ENCODE results near the gene TARBP1. TPM values are rescaled to one million over a fixed set of nuclear protein-coding genes. Genes with fewer than 3 reads are reported as not detected.

TARBP1 gene
- total RNA-seq, 1 donor from 2014 or later: 32.4 TPM

- Mint-ChIP-seq H3K36me3 (ENCODE audit: unreplicated experiment) (peaks cover under 1% of the 10 kb centered on the region), H3K27me3 (ENCODE audit: unreplicated experiment) (peaks cover 2% of the 10 kb centered on the region), H3K4me3 (ENCODE audit: unreplicated experiment) (no peak overlapping the region), H3K4me1 (ENCODE audit: low read depth, unreplicated experiment) (no peaks in the 10 kb centered on the region), H3K27ac (ENCODE audit: unreplicated experiment) (no peak overlapping the region), H3K9me3 (ENCODE audit: unreplicated experiment) (no peaks in the 10 kb centered on the region)
- DNase-seq: no peak
- TF ChIP-seq CTCF (IDR thresholded peaks at IDR 0.05; ENCODE audit: partially characterized antibody, unreplicated experiment): no peak
Measured at GRCh38 chr1:234433563-234434285, 45.3 kb downstream of the TARBP1 start.

- Mint-ChIP-seq H3K4me1 (ENCODE audit: low read depth, unreplicated experiment) (no peaks in the 10 kb centered on the region), H3K9me3 (ENCODE audit: unreplicated experiment) (no peaks in the 10 kb centered on the region), H3K36me3 (ENCODE audit: unreplicated experiment) (no peaks in the 10 kb centered on the region), H3K4me3 (ENCODE audit: unreplicated experiment) (no peak overlapping the region), H3K27ac (ENCODE audit: unreplicated experiment) (no peak overlapping the region), H3K27me3 (ENCODE audit: unreplicated experiment) (peaks cover 2% of the 10 kb centered on the region)
- TF ChIP-seq CTCF (IDR thresholded peaks at IDR 0.05; ENCODE audit: partially characterized antibody, unreplicated experiment): no peak
- DNase-seq: no peak
Measured at GRCh38 chr1:234431255-234431654, 47.7 kb downstream of the TARBP1 start.

GRCh38 chr1:234430691-234431090 lies 48.3 kb downstream of the TARBP1 start:
- Mint-ChIP-seq H3K36me3 (ENCODE audit: unreplicated experiment) (no peaks in the 10 kb centered on the region), H3K9me3 (ENCODE audit: unreplicated experiment) (no peaks in the 10 kb centered on the region), H3K4me1 (ENCODE audit: low read depth, unreplicated experiment) (no peaks in the 10 kb centered on the region), H3K4me3 (ENCODE audit: unreplicated experiment) (no peak overlapping the region), H3K27ac (ENCODE audit: unreplicated experiment) (no peak overlapping the region), H3K27me3 (ENCODE audit: unreplicated experiment) (peaks cover 2% of the 10 kb centered on the region)
- no peak for DNase-seq
- no peak for TF ChIP-seq CTCF (IDR thresholded peaks at IDR 0.05; ENCODE audit: partially characterized antibody, unreplicated experiment)

- H3K36me3 Mint-ChIP-seq (ENCODE audit: unreplicated experiment): no peaks in the 10 kb centered on the region
Measured at GRCh38 chr1:234429434-234429806, 49.6 kb downstream of the TARBP1 start.

More at GRCh38 chr1:234429434-234429806, 49.6 kb downstream of the TARBP1 start:
- H3K9me3 Mint-ChIP-seq (ENCODE audit: unreplicated experiment): no peaks in the 10 kb centered on the region
- H3K4me1 Mint-ChIP-seq (ENCODE audit: low read depth, unreplicated experiment): no peaks in the 10 kb centered on the region
- no peak overlapping the region for H3K4me3 Mint-ChIP-seq (ENCODE audit: unreplicated experiment)
- no peak for TF ChIP-seq CTCF (IDR thresholded peaks at IDR 0.05; ENCODE audit: partially characterized antibody, unreplicated experiment)
- peaks cover 2% of the 10 kb centered on the region for H3K27me3 Mint-ChIP-seq (ENCODE audit: unreplicated experiment)
- DNase-seq: no peak
- no peak overlapping the region for H3K27ac Mint-ChIP-seq (ENCODE audit: unreplicated experiment)
